DND-41 (cell line): ENCODE measurements around the gene CHSY3.

Experiments used
- ATAC-seq: fragments of 200-7000 bp; cut with Tn5 transposase; 3 replicates; pipeline ENCODE4 v1.9.1; 2021; ENCODE audit warnings: low read depth; ENCODE audit not compliant: insufficient read depth
- DNase-seq: peaks from one replicate; pipeline ENCODE4 v3.0.0-alpha.2; 2020
- H2AFZ ChIP-seq: 2 replicates; pipeline ENCODE4 v1.6.0; 2012; ENCODE audit warnings: low read depth, low read length
- H3K27ac ChIP-seq: 2 replicates; pipeline ENCODE4 v1.5.1; 2012; ENCODE audit warnings: low read length, inconsistent platforms
- H3K27me3 ChIP-seq: fragments of 200-600 bp; sonication (generic); 2 replicates; pipeline ENCODE4 v1.6.0; 2012; ENCODE audit warnings: low read length, mild to moderate bottlenecking, inconsistent platforms; ENCODE audit not compliant: insufficient read depth, poor library complexity
- H3K36me3 ChIP-seq: 2 replicates; pipeline ENCODE4 v1.5.1; 2012; ENCODE audit warnings: low read length, inconsistent platforms; ENCODE audit not compliant: insufficient read depth
- H3K4me1 ChIP-seq: 2 replicates; pipeline ENCODE4 v1.5.1; 2012; ENCODE audit warnings: mild to moderate bottlenecking, low read length; ENCODE audit not compliant: insufficient read depth
- H3K4me2 ChIP-seq: 2 replicates; pipeline ENCODE4 v1.6.0; 2012; ENCODE audit warnings: mild to moderate bottlenecking, moderate library complexity, low read length, inconsistent platforms; ENCODE audit not compliant: insufficient read depth
- H3K4me3 ChIP-seq, 2 experiments: fragments of 200-600 bp in 1 of 2; shearing (Covaris generic) in 1 of 2; 2 replicates each; pipeline ENCODE4 v1.5.1; 2012 to 2016; ENCODE audit warnings: inconsistent platforms in 2 of 2, low read length in 2 of 2, mild to moderate bottlenecking in 2 of 2, low read depth in 1 of 2, moderate library complexity in 1 of 2
- H3K79me2 ChIP-seq: 2 replicates; pipeline ENCODE4 v1.6.0; 2012; ENCODE audit warnings: low read length, inconsistent platforms; ENCODE audit not compliant: insufficient read depth
- H3K9ac ChIP-seq: 2 replicates; pipeline ENCODE4 v1.6.0; 2012; ENCODE audit warnings: low read depth, mild to moderate bottlenecking, inconsistent platforms, low read length, moderate library complexity
- H3K9me3 ChIP-seq: 2 replicates; pipeline ENCODE4 v1.5.1; 2012; ENCODE audit warnings: low read length, moderate library complexity, mild to moderate bottlenecking, inconsistent platforms; ENCODE audit not compliant: insufficient read depth, severe bottlenecking
- H4K20me1 ChIP-seq: 2 replicates; pipeline ENCODE4 v1.6.0; 2012; ENCODE audit warnings: low read length; ENCODE audit not compliant: insufficient read depth
- CTCF ChIP-seq: IDR thresholded peaks from 2 replicates; pipeline ENCODE4 v1.5.1; 2012; ENCODE audit warnings: borderline replicate concordance, low read length, moderate library complexity, mild to moderate bottlenecking; ENCODE audit not compliant: poor library complexity, severe bottlenecking; ENCODE audit errors: extremely low read depth
- EZH2 ChIP-seq: IDR thresholded peaks from 3 replicates; pipeline ENCODE4 v1.6.1; 2012; ENCODE audit warnings: borderline replicate concordance, low read depth, mild to moderate bottlenecking, moderate library complexity, low read length, inconsistent platforms; ENCODE audit not compliant: severe bottlenecking

Gene CHSY3

GRCh38 chr5:130102960-130103359, 198.7 kb downstream of the CHSY3 start:
- H2AFZ ChIP-seq = no peak overlapping the region
- H3K27ac ChIP-seq = no peak overlapping the region
- H3K4me3 ChIP-seq = no peak overlapping the region
- H3K4me2 ChIP-seq = no peak overlapping the region
- H3K9me3 ChIP-seq = no peaks in the 10 kb centered on the region
- DNase-seq (no peak), ATAC-seq (no peak)
- TF ChIP-seq EZH2 (no peak), CTCF (no peak)
- H3K4me1 ChIP-seq = no peaks in the 10 kb centered on the region
- no peaks in the 10 kb centered on the region for H3K36me3 ChIP-seq
- H4K20me1 ChIP-seq = no peaks in the 10 kb centered on the region
- H3K79me2 ChIP-seq = no peaks in the 10 kb centered on the region
- no peaks in the 10 kb centered on the region for H3K27me3 ChIP-seq
- no peak overlapping the region for H3K9ac ChIP-seq

GRCh38 chr5:130104895-130105688, 200.8 kb downstream of the CHSY3 start:
- Histone ChIP-seq H3K4me1 (no peaks in the 10 kb centered on the region), H3K9me3 (no peaks in the 10 kb centered on the region), H3K4me3 (no peak overlapping the region), H3K27me3 (no peaks in the 10 kb centered on the region), H3K27ac (no peak overlapping the region), H3K79me2 (no peaks in the 10 kb centered on the region), H4K20me1 (no peaks in the 10 kb centered on the region), H3K9ac (no peak overlapping the region), H2AFZ (no peak overlapping the region), H3K4me2 (no peak overlapping the region), H3K36me3 (no peaks in the 10 kb centered on the region)
- no peak for ATAC-seq
- DNase-seq = no peak
- TF ChIP-seq CTCF (no peak), EZH2 (no peak)

GRCh38 chr5:130106480-130106879, 202.2 kb downstream of the CHSY3 start:
- TF ChIP-seq CTCF (no peak), EZH2 (no peak)
- no peak overlapping the region for H3K4me3 ChIP-seq
- no peaks in the 10 kb centered on the region for H3K27me3 ChIP-seq
- H3K36me3 ChIP-seq = no peaks in the 10 kb centered on the region
- no peaks in the 10 kb centered on the region for H3K4me1 ChIP-seq
- H3K9me3 ChIP-seq = no peaks in the 10 kb centered on the region
- H3K9ac ChIP-seq = no peak overlapping the region
- H3K4me2 ChIP-seq = no peak overlapping the region
- no peak overlapping the region for H2AFZ ChIP-seq
- no peak for ATAC-seq
- no peak overlapping the region for H3K27ac ChIP-seq
- H4K20me1 ChIP-seq = no peaks in the 10 kb centered on the region
- H3K79me2 ChIP-seq = no peaks in the 10 kb centered on the region
- no peak for DNase-seq
